Neural cell (in vitro differentiated cells): ENCODE measurements around the gene CEP295NL. TPM values are rescaled to one million over a fixed set of nuclear protein-coding genes. Genes with fewer than 3 reads are reported as not detected.
"Not testable (repeated sequence)": the region's sequence is repeated elsewhere in the genome, so short reads cannot be mapped to it uniquely, and the experiment has no call there.

Source experiments
- H2AFZ ChIP-seq: fragments of 200-600, 300-800 bp; sonication (generic), shearing (Covaris generic); 2 replicates; pipeline ENCODE4 v1.6.0; 2014; ENCODE audit warnings: low read depth, mild to moderate bottlenecking, antibody characterized with exemption, low read length, moderate library complexity
- H3F3A ChIP-seq: fragments of 200-600 bp; shearing (Covaris generic); 2 replicates; pipeline ENCODE4 v1.6.1; 2016; ENCODE audit warnings: mild to moderate bottlenecking, moderate library complexity, mixed read lengths, antibody characterized with exemption, low read length; ENCODE audit not compliant: insufficient read depth, poor library complexity, severe bottlenecking
- H3K27ac ChIP-seq: fragments of 200-600, 300-800 bp; sonication (generic), shearing (Covaris generic); 2 replicates; pipeline ENCODE4 v1.5.1; 2014; ENCODE audit warnings: mild to moderate bottlenecking, low read length, moderate library complexity
- H3K27me3 ChIP-seq: fragments of 300-800, 200-600 bp; sonication (generic), shearing (Covaris generic); 2 replicates; pipeline ENCODE4 v1.6.0; 2014; ENCODE audit warnings: mild to moderate bottlenecking, low read depth, low read length, moderate library complexity; ENCODE audit not compliant: insufficient read depth
- H3K36me3 ChIP-seq: fragments of 300-800, 200-600 bp; sonication (generic), shearing (Covaris generic); 2 replicates; pipeline ENCODE4 v1.5.1; 2014; ENCODE audit warnings: mild to moderate bottlenecking, antibody characterized with exemption, low read length, moderate library complexity; ENCODE audit not compliant: insufficient read depth
- H3K4me2 ChIP-seq: fragments of 300-800, 200-600 bp; sonication (generic), shearing (Covaris generic); 2 replicates; pipeline ENCODE4 v1.6.0; 2014; ENCODE audit warnings: mild to moderate bottlenecking, low read length
- H3K4me3 ChIP-seq: fragments of 300-800, 200-600 bp; sonication (generic), shearing (Covaris generic); 2 replicates; pipeline ENCODE4 v1.5.1; 2014; ENCODE audit warnings: mild to moderate bottlenecking, low read length, moderate library complexity
- H3K79me2 ChIP-seq: fragments of 200-600 bp; shearing (Covaris generic); replicated peaks from 2 replicates; pipeline ENCODE4 v1.6.0; 2014; ENCODE audit warnings: mild to moderate bottlenecking, low read length, moderate library complexity; ENCODE audit not compliant: insufficient read depth
- H3K9ac ChIP-seq: fragments of 300-800, 200-600 bp; sonication (generic), shearing (Covaris generic); 2 replicates; pipeline ENCODE4 v1.6.1; 2016; ENCODE audit warnings: mild to moderate bottlenecking, low read length, mixed read lengths
- H3K9me2 ChIP-seq: fragments of 200-600 bp; shearing (Covaris generic); 2 replicates; pipeline ENCODE4 v1.6.1; 2016; ENCODE audit warnings: mild to moderate bottlenecking, low read length, mixed read lengths; ENCODE audit not compliant: insufficient read depth
- H3K9me3 ChIP-seq: fragments of 200-600, 300-800 bp; sonication (generic), shearing (Covaris generic); 2 replicates; pipeline ENCODE4 v1.6.1; 2016; ENCODE audit warnings: mild to moderate bottlenecking, mixed run types, low read length, moderate library complexity, mixed read lengths
- H4K20me1 ChIP-seq: fragments of 200-600 bp; shearing (Covaris generic); 2 replicates; pipeline ENCODE4 v1.6.1; 2016; ENCODE audit warnings: mild to moderate bottlenecking, mixed run types; ENCODE audit not compliant: insufficient read depth
- EP300 ChIP-seq: fragments of 450-650 bp; conservative IDR thresholded peaks from 2 replicates; pipeline ENCODE4 v1.6.1; 2014; ENCODE audit warnings: antibody characterized with exemption, mild to moderate bottlenecking, moderate library complexity; ENCODE audit not compliant: poor library complexity, severe bottlenecking
- EZH2 ChIP-seq: fragments of 200-600, 300-800 bp; shearing (Covaris generic), sonication (generic); IDR thresholded peaks from 2 replicates; pipeline ENCODE4 v1.6.1; 2014; ENCODE audit warnings: antibody characterized with exemption, low read length, borderline replicate concordance, mild to moderate bottlenecking; ENCODE audit not compliant: insufficient read depth, poor library complexity, severe bottlenecking
- MXI1 ChIP-seq: fragments of 450-650 bp; conservative IDR thresholded peaks from 2 replicates; pipeline ENCODE4 v1.6.1; 2014; ENCODE audit warnings: antibody characterized with exemption, mild to moderate bottlenecking; ENCODE audit not compliant: poor library complexity, severe bottlenecking
- POLR2AphosphoS5 ChIP-seq: IDR thresholded peaks from 2 replicates; pipeline ENCODE4 v1.6.1; 2012
- RAD21 ChIP-seq: fragments of 450-650 bp; conservative IDR thresholded peaks from 2 replicates; pipeline ENCODE4 v1.6.1; 2014; ENCODE audit warnings: antibody characterized with exemption, mild to moderate bottlenecking, moderate library complexity
- REST ChIP-seq: IDR thresholded peaks from 2 replicates; pipeline ENCODE4 v1.6.1; 2012; ENCODE audit warnings: borderline replicate concordance
- TAF1 ChIP-seq: IDR thresholded peaks from 2 replicates; pipeline ENCODE4 v1.6.1; 2012; ENCODE audit warnings: low read depth
- polyA plus RNA-seq: library from polyadenylated mRNA; depleted of rRNA; stranded (reverse); fragments of >200 nt; gene quantifications from 2 replicates; pipeline ENCODE4 v1.2.3, GENCODE V29; 2014

Gene CEP295NL
- polyA plus RNA-seq, 1 donor from 2014 or later, result not detected

GRCh38 chr17:78913115-78913514 lies 10.1 kb upstream of the CEP295NL start:
- Histone ChIP-seq H3K27ac (no peak overlapping the region), H2AFZ (no peak overlapping the region), H3K9me2 (no peaks in the 10 kb centered on the region), H3K4me3 (no peak overlapping the region), H3K4me2 (no peak overlapping the region), H3K9ac (no peak overlapping the region), H3K79me2 (peaks cover 43% of the 10 kb centered on the region), H3K9me3 (no peaks in the 10 kb centered on the region), H3K27me3 (no peaks in the 10 kb centered on the region), H3F3A (no peaks in the 10 kb centered on the region), H3K36me3 (no peaks in the 10 kb centered on the region), H4K20me1 (no peaks in the 10 kb centered on the region)
- TF ChIP-seq EP300 (no peak), TAF1 (no peak), REST (no peak), MXI1 (no peak), POLR2AphosphoS5 (no peak), EZH2 (no peak), RAD21 (no peak)

GRCh38 chr17:78912082-78912481 lies 9.1 kb upstream of the CEP295NL start:
- Histone ChIP-seq H3K27ac (no peak overlapping the region), H3K9ac (no peak overlapping the region), H3K4me2 (no peak overlapping the region), H3K9me2 (no peaks in the 10 kb centered on the region), H3K4me3 (no peak overlapping the region), H3K36me3 (no peaks in the 10 kb centered on the region), H3K79me2 (peaks cover 40% of the 10 kb centered on the region), H3F3A (no peaks in the 10 kb centered on the region), H4K20me1 (no peaks in the 10 kb centered on the region), H3K27me3 (no peaks in the 10 kb centered on the region), H2AFZ (no peak overlapping the region), H3K9me3 (no peaks in the 10 kb centered on the region)
- no peak for TF ChIP-seq EP300
- TF ChIP-seq POLR2AphosphoS5, result no peak
- TF ChIP-seq MXI1, result no peak
- TF ChIP-seq RAD21, result no peak
- no peak for TF ChIP-seq EZH2

GRCh38 chr17:78911543-78911942 lies 8.5 kb upstream of the CEP295NL start:
- peaks cover 40% of the 10 kb centered on the region for H3K79me2 ChIP-seq
- not testable (repeated sequence) for H3K4me3 ChIP-seq, H3K27ac ChIP-seq, H3K9ac ChIP-seq, H4K20me1 ChIP-seq, H3K36me3 ChIP-seq, H3K4me2 ChIP-seq, H2AFZ ChIP-seq, H3F3A ChIP-seq, H3K9me3 ChIP-seq, H3K27me3 ChIP-seq, H3K9me2 ChIP-seq
